GM23338 (cell line): Measurements from ENCODE around the gene ARL14EP.

ENCODE experiments used
- CREB1 ChIP-seq: fragments of 250-450 bp; sonication (Bioruptor Pico); IDR thresholded peaks from 2 replicates; pipeline ENCODE4 v1.5.0; 2020; ENCODE audit warnings: low read depth, mild to moderate bottlenecking, moderate library complexity
- CTCF ChIP-seq, 2 experiments: fragments of 200-600 bp in 1 of 2; sonication (generic) in 1 of 2; conservative IDR thresholded peaks; 2 replicates each; pipeline versions ENCODE4 v1.5.1 to v1.6.1; 2016 to 2017; ENCODE audit warnings: antibody characterized with exemption in 2 of 2, low read depth in 2 of 2, mild to moderate bottlenecking in 2 of 2, moderate library complexity in 1 of 2
- ETS1 ChIP-seq: IDR thresholded peaks from 2 replicates; pipeline ENCODE4 v1.6.1; 2016; ENCODE audit warnings: antibody characterized with exemption
- EZH2 ChIP-seq: fragments of 200-600 bp; sonication (generic); IDR thresholded peaks from one replicate; pipeline ENCODE4 v1.8.0; 2017; ENCODE audit warnings: antibody characterized with exemption, mild to moderate bottlenecking, low read depth; ENCODE audit not compliant: unreplicated experiment
- EZH2phosphoT487 ChIP-seq: fragments of 200-600 bp; sonication (generic); IDR thresholded peaks from one replicate; pipeline ENCODE4 v1.8.1; 2018; ENCODE audit warnings: antibody characterized with exemption; ENCODE audit not compliant: unreplicated experiment
- NANOG ChIP-seq: IDR thresholded peaks from 2 replicates; pipeline ENCODE4 v1.6.1; 2016; ENCODE audit warnings: antibody characterized with exemption, borderline replicate concordance
- POLR2AphosphoS5 ChIP-seq: IDR thresholded peaks from 2 replicates; pipeline ENCODE4 v1.6.1; 2016; ENCODE audit warnings: antibody characterized with exemption, low read depth
- ZNF114 ChIP-seq: fragments of 250-450 bp; sonication (Bioruptor Pico); IDR thresholded peaks from 2 replicates; pipeline ENCODE4 v1.5.0; 2020; ENCODE audit warnings: mild to moderate bottlenecking, moderate library complexity
- TF ChIP-seq, protein P1 (sequence below): IDR thresholded peaks from one replicate; pipeline ENCODE4 v1.6.1; 2018; ENCODE audit warnings: antibody characterized with exemption; ENCODE audit not compliant: unreplicated experiment

GRCh38 chr11:30368394-30368793 is 45.5 kb downstream of the ARL14EP start:
- TF ChIP-seq EZH2 (no peak), POLR2AphosphoS5 (no peak), CTCF (conservative IDR thresholded peaks at IDR 0.05; ENCODE audit: low read depth in 2 of 2) (no peak), ZNF114 (CRISPR knock-in tag) (no peak), CREB1 (CRISPR knock-in tag) (no peak), EZH2phosphoT487 (no peak), ETS1 (no peak), NANOG (no peak)
- TF ChIP-seq, protein P1, sequence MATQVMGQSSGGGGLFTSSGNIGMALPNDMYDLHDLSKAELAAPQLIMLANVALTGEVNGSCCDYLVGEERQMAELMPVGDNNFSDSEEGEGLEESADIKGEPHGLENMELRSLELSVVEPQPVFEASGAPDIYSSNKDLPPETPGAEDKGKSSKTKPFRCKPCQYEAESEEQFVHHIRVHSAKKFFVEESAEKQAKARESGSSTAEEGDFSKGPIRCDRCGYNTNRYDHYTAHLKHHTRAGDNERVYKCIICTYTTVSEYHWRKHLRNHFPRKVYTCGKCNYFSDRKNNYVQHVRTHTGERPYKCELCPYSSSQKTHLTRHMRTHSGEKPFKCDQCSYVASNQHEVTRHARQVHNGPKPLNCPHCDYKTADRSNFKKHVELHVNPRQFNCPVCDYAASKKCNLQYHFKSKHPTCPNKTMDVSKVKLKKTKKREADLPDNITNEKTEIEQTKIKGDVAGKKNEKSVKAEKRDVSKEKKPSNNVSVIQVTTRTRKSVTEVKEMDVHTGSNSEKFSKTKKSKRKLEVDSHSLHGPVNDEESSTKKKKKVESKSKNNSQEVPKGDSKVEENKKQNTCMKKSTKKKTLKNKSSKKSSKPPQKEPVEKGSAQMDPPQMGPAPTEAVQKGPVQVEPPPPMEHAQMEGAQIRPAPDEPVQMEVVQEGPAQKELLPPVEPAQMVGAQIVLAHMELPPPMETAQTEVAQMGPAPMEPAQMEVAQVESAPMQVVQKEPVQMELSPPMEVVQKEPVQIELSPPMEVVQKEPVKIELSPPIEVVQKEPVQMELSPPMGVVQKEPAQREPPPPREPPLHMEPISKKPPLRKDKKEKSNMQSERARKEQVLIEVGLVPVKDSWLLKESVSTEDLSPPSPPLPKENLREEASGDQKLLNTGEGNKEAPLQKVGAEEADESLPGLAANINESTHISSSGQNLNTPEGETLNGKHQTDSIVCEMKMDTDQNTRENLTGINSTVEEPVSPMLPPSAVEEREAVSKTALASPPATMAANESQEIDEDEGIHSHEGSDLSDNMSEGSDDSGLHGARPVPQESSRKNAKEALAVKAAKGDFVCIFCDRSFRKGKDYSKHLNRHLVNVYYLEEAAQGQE = no peak
